HFFc6 (cell line): ENCODE results near the gene RHBG. TPM values are rescaled to one million over a fixed set of nuclear protein-coding genes. Genes with fewer than 3 reads are reported as not detected.

Experiments used
- DNase-seq: peaks from one replicate; pipeline ENCODE4 v3.0.0-alpha.2; 2018
- H3K27ac Mint-ChIP-seq: 2 replicates; pipeline ENCODE4 v1.8.0; 2020; ENCODE audit warnings: mild to moderate bottlenecking, mixed read lengths
- H3K27me3 Mint-ChIP-seq: 2 replicates; pipeline ENCODE4 v1.8.0; 2021; ENCODE audit warnings: mild to moderate bottlenecking, moderate library complexity, mixed read lengths; ENCODE audit not compliant: insufficient read depth
- H3K36me3 Mint-ChIP-seq: 2 replicates; pipeline ENCODE4 v1.8.0; 2021; ENCODE audit warnings: low read depth, mixed read lengths
- H3K4me1 Mint-ChIP-seq: 2 replicates; pipeline ENCODE4 v1.8.0; 2020; ENCODE audit warnings: low read depth, mixed read lengths
- H3K4me3 Mint-ChIP-seq: 2 replicates; pipeline ENCODE4 v1.8.0; 2020; ENCODE audit warnings: mild to moderate bottlenecking, moderate library complexity, mixed read lengths
- H3K9me3 Mint-ChIP-seq: 2 replicates; pipeline ENCODE4 v1.8.0; 2020; ENCODE audit warnings: mild to moderate bottlenecking, mixed read lengths
- CTCF ChIP-seq: fragments of 200-600 bp; sonication (generic); IDR thresholded peaks from 2 replicates; pipeline ENCODE4 v1.5.0; 2021; ENCODE audit warnings: antibody characterized with exemption, mild to moderate bottlenecking
- total RNA-seq, 6 experiments: library from RNA; stranded (reverse); fragmentation: NEBNext Ultra II Directional; extraction: Animal tissue kit (Norgen Biotek cat#: 25700); gene quantifications; 2 replicates in 1 of 6; 3 replicates in 5 of 6; pipeline ENCODE4 v1.2.3, GENCODE V29; 2021

The RHBG gene
- total RNA-seq, 6 experiments from 2014 or later = not detected

GRCh38 chr1:156418416-156419070, 49.5 kb downstream of the RHBG start:
- TF ChIP-seq CTCF = no peak
- Mint-ChIP-seq H3K27me3 (peaks cover 69% of the 10 kb centered on the region), H3K4me1 (no peaks in the 10 kb centered on the region), H3K27ac (no peak overlapping the region), H3K9me3 (no peaks in the 10 kb centered on the region), H3K36me3 (no peaks in the 10 kb centered on the region), H3K4me3 (no peak overlapping the region)
- DNase-seq = no peak

GRCh38 chr1:156419854-156420204, 50.8 kb downstream of the RHBG start:
- DNase-seq = no peak
- H3K36me3 Mint-ChIP-seq = no peaks in the 10 kb centered on the region
- H3K9me3 Mint-ChIP-seq = no peaks in the 10 kb centered on the region
- H3K27me3 Mint-ChIP-seq = peaks cover 71% of the 10 kb centered on the region
- TF ChIP-seq CTCF = peak; percentile 29; the same call in 1 of the 2 replicates
- H3K27ac Mint-ChIP-seq = no peak overlapping the region
- H3K4me3 Mint-ChIP-seq = no peak overlapping the region
- H3K4me1 Mint-ChIP-seq = no peaks in the 10 kb centered on the region

GRCh38 chr1:156420205-156421061, 51.4 kb downstream of the RHBG start:
- H3K27ac Mint-ChIP-seq = no peak overlapping the region
- peaks cover 75% of the 10 kb centered on the region for H3K27me3 Mint-ChIP-seq
- peak overlapping the region; percentile 38; the same call in 1 of the 2 replicates for H3K4me3 Mint-ChIP-seq

GRCh38 chr1:156421062-156421938, 52.3 kb downstream of the RHBG start:
- Mint-ChIP-seq H3K4me3 (peak overlapping the region; percentile 54; the same call in 1 of the 2 replicates), H3K27me3 (peaks cover 75% of the 10 kb centered on the region), H3K9me3 (no peaks in the 10 kb centered on the region), H3K4me1 (no peaks in the 10 kb centered on the region), H3K27ac (no peak overlapping the region), H3K36me3 (no peaks in the 10 kb centered on the region)
- no peak for TF ChIP-seq CTCF
- DNase-seq = peak; percentile 33

More at GRCh38 chr1:156420205-156421061, 51.4 kb downstream of the RHBG start:
- H3K36me3 Mint-ChIP-seq = no peaks in the 10 kb centered on the region
- H3K4me1 Mint-ChIP-seq = no peaks in the 10 kb centered on the region
- H3K9me3 Mint-ChIP-seq = no peaks in the 10 kb centered on the region
- TF ChIP-seq CTCF = 0 out of 2 replicates have a peak, but pooled peaks have one; percentile 0
- no peak for DNase-seq

GRCh38 chr1:156421939-156422601, 53.1 kb downstream of the RHBG start:
- H3K9me3 Mint-ChIP-seq = no peaks in the 10 kb centered on the region
- H3K27me3 Mint-ChIP-seq = peaks cover 77% of the 10 kb centered on the region
- H3K27ac Mint-ChIP-seq = no peak overlapping the region

More at GRCh38 chr1:156421939-156422601, 53.1 kb downstream of the RHBG start:
- Mint-ChIP-seq H3K4me3 (peak overlapping the region; percentile 54; the same call in 1 of the 2 replicates), H3K4me1 (no peaks in the 10 kb centered on the region), H3K36me3 (no peaks in the 10 kb centered on the region)
- DNase-seq = no peak
- TF ChIP-seq CTCF = no peak
